Muscle of arm (tissue), 12 donors: ENCODE results near the gene DLG2. TPM values are rescaled to one million over a fixed set of nuclear protein-coding genes. Genes with fewer than 3 reads are reported as not detected.

Experiments
- DNase-seq: peaks from one replicate; pipeline ENCODE4 v3.0.0-alpha.2; 2013
- polyA plus RNA-seq, 12 donors: library from polyadenylated mRNA; unstranded; fragments of 120-200 nt; gene quantifications; one replicate each; pipeline ENCODE4 v1.2.1, GENCODE V29; 2013; ENCODE audit not compliant: insufficient read length in 12 of 12

DLG2 gene
- polyA plus RNA-seq, 12 donors = 8.3 to 18.2 (median 14.0) TPM; not detected in 1

- DNase-seq = no peak
Measured at GRCh38 chr11:84214557-84214956, 1412.6 kb downstream of the DLG2 start.

DNA sequence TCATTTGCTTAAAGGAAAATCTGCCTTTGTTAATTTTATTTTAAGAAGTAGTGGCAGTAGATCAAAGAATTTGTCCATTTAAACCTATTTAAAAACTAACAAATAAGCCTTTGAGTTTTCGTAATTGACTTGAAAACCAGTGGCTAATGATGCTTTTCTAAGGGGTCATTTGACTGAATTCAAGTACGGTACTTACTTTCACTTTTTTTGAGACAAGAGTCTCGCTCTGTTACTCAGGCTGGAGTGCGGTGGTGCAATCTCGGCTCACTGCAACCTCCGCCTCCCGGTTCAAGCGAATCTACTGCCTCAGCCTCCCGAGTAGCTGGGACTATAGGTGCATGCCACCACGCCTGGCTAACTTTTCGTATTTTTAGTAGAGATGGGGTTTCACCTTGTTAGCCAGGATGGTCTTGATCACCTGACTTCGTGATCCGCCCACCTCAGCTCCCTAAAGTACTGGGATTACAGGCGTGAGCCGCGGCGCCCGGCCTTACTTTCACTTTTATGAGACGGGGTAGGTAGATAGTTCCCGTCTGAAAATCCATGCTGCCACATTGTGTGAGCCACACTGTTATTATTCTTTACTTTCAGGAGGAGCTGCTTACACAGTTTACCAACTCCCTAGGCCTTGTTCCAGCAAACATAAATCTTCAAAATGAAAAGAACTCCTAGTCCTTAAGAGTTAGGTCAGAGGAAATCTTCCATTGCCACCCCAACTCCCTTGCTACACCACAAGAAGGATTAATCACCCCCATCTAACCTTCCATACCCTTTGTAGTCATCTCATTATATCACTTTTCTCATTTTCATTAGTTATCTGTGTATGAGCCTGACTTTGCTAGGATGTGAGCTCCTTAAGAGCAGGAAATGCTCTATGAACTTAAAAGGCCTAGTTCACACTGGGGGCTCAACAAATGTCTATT is 1414.4 kb downstream of the DLG2 start:
- DNase-seq = no peak

- no peak for DNase-seq
Measured at GRCh38 chr11:84211896-84212295, 1415.2 kb downstream of the DLG2 start.

- no peak for DNase-seq
Measured at GRCh38 chr11:84194696-84195095, 1432.4 kb downstream of the DLG2 start.

DNA sequence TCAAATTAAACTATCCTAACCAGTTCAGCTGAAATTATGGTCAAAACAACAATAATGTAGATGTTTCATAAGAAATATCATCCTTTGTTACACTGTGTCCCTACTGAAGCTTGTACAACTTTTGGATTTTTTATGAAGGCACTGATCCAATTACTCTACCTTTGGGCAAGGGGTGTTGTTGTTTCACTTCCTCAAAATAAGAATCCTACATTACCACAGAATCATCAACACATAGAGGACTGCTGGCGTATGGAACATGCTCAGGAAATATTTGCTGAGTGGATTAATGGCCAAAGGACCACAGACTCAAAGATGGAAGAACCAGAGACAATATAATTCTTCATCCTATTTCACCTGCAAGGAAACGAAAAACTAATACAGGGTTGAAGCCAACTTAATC is 1433.4 kb downstream of the DLG2 start:
- DNase-seq = no peak

GRCh38 chr11:84188521-84188920 is 1438.6 kb downstream of the DLG2 start:
- DNase-seq = peak; percentile 19

DNA sequence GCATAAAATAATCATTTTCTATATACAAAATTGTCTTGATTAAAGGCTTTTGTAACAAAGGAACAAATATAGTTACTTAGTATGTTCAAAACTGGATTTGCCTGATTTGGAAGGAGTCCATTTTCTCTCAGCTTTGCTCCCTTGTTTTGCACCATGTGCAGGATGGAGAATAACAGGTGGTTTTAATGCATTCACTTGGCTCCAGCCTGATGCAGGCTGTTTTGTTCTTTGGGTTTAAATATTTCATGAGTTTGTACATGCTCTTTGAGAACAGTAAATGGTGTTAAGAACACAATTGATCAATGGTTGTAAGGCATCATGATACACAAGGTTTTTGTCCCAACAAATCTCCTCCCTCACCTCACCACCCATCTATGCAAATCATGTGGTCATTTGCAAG is 1454.1 kb downstream of the DLG2 start:
- no peak for DNase-seq

DNA sequence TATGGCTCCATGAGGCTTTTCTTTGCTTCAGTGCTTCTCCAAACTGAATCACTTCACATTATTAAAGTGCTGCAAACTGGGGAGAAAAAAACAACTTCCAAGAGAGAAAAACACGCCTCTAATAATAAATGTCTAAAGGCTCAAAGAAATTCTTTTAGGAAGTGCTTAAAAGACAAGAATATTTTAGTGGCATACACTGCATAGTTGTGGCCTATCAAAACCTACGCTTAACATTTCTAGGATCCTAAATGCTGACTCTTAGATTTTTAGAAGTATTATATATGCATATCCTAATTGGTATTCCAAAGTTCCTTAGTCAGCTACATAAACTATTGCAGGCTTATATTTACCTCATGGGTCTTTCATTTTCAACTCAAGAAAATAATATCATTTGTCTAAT is 1462.0 kb downstream of the DLG2 start:
- DNase-seq = no peak

DNA sequence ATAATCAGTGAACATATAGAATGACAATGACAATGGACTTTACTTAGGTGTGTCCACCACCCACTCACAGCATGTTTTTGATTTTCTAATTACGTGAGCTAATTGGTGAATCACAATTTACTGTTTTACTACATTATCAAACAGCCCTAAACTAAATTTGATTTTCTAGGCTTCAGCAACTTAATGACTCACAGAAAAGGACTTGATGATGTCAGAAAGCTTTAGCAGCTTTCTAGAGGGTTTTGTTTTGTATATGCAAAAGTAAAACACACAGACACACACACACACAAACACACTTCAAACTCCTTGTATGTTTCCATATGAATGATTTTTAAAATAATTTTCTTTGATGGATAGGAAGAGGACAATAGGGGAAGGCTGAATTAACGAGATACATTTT is 1462.4 kb downstream of the DLG2 start:
- no peak for DNase-seq

DNA sequence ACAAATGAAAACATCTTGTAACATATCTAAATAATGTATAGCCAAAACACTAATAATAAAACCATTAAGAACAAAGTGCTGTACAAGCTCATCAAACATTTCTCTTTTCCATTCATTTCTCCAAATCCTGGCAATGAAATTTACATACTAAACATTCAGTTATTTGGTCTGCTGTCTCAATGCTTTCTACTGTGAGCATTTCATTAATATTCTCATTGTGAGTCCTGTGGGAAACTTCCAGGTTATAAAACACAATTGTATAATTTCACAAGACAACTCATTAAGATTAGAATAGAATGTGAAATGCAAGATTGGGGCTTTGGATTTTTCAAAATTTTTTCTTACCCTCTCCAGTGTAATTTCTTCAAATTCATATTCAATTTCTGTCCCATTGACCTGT is 1464.0 kb downstream of the DLG2 start:
- no peak for DNase-seq

DNA sequence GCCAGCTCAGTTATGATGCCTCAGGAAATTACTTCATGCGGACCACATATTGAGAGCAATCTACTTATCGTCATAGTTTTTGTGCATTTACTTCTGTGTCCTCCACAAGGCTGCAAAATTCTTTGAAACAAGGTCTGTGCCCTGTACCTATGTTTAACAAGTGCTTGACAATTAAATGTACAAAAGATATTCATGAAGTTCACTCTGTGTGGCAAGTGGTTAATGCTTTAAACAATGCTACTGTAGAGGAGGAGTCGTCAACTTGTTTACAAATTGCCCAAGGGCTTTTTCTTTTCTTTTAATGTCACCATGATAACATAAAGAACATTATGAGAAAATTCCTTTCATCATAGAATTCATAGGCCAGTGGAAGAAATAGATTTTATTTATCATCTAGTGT is 1469.5 kb downstream of the DLG2 start:
- no peak for DNase-seq

DNA sequence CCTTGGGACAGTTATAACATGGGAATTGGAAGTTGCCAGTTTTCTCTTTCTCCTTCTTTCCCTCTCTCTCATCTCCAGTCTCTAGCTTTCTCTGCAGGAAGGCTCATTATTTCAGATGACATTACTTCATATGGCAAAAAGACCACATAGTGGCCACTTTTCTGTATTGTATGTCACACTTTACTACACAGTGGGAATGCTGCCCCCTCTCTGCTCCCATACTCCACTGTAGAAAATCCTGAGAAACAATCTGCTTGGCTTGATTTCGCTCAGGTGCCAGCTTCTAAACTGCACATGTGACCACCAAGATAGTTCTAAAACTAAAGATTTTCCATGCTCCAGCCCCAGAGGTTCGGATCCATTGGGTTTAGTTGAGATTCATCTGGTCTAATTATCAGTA is 1480.3 kb downstream of the DLG2 start:
- DNase-seq = no peak

- no peak for DNase-seq
Measured at GRCh38 chr11:84145616-84146185, 1481.4 kb downstream of the DLG2 start.

GRCh38 chr11:84144531-84144930 is 1482.6 kb downstream of the DLG2 start:
- DNase-seq = no peak

GRCh38 chr11:84142411-84142810 is 1484.7 kb downstream of the DLG2 start:
- DNase-seq = no peak

DNA sequence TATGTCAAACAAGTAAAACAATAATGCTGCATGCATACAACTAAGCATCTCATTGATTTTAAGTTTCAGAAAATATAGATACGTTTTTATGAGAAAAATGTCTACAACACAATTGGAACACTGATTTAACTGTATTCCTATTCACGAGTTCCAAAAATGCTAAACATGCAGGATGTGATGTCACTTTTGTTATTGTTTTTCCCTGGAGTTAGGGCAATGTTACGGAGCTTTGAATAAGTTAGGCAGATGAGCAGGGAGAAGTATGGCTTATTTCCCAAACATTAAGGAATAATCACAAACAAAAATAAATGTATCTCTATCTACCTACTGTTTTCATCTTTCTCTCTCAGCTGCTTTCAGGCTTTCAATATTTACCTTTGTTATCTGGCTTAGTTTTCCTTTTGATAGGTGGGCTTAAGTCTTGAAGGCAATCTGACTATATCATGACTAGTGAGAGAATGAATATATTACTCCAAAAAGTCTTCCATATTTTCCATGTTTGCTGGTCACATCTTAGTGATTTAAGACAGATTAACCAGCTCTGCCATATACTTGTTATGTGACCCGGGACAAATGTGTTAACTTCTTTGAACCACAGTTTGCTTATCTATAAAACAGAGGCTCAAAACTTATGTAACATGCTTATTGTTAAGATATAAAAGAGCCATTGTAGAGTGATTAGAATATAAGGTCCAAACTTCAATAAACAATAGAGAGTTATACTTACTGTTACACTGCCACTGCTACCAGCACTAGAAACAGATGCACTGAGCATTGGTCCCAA is 1486.6 kb downstream of the DLG2 start:
- peak; percentile 9 for DNase-seq

- no peak for DNase-seq
Measured at GRCh38 chr11:84137960-84138359, 1489.2 kb downstream of the DLG2 start.

DNA sequence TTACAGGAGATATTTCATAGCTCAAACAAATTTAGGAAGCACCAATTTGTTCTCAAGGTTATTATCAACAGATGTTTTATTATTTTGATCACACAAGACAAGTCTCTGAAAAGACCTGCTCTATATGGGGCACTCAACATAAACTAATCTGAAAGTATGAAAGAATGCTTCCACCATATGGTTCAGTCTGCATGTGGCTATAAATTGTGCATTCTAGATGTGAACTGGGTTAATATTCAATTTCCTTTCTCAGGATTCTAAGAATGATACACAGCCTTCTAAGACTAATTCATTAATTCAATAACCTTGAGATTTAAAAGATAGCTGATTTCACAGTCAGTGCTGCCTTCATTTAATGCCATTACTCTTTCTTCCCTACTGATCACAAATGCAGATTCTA is 1489.6 kb downstream of the DLG2 start:
- no peak for DNase-seq

DNA sequence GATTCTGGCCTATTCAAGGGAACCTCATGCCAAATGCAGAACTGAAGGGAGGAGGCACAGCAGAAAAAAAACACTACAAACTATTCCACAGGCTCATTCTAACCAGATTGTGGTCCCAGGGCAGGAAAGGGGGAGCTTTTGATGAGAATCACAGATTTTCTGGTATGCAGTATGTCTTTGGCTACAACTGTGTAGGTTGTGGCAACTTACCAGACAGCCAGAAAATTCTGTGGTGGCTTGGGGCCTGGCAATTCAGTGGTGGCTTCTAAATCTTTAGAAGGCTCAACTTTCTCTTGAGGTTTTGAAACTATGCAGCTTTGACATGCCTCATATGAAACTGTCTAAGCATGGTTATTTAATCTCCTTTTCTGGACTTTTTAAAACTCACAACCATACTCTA is 1490.2 kb downstream of the DLG2 start:
- DNase-seq = no peak

DNA sequence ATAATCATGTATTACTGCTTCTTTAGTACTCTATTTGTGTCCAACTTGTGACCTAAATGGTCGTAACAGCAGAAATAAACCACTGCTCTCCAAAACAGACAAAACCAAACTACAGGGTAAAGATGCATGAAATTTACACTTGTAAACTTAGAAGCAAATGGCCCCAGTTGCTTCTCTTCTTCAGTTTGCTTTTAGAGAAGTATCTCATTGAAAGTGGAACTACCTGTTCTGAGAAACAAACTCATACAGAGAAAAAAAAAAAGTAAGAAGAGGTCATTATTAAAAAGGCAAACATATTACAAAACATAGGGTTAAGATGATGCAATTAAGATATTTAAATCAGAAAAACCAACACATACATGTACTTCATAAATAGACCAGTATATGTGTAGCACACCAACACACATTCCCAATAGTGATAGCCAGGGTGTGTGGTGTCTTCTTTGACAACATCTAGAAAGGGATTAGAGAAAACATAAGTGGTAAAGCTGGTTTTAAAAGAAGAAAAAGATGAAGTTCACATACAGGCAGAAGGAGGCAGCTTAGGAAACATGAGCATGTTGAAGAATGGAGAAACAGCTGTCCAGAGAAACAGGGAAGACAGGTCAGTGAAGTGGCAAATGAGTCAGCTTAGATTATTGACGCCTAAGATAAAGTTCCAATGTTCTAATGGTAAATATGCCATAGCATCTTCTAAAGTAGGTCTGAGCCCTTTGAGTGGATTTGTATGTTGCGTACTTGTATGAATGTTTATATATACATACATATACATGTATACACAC is 1496.3 kb downstream of the DLG2 start:
- no peak for DNase-seq

DNA sequence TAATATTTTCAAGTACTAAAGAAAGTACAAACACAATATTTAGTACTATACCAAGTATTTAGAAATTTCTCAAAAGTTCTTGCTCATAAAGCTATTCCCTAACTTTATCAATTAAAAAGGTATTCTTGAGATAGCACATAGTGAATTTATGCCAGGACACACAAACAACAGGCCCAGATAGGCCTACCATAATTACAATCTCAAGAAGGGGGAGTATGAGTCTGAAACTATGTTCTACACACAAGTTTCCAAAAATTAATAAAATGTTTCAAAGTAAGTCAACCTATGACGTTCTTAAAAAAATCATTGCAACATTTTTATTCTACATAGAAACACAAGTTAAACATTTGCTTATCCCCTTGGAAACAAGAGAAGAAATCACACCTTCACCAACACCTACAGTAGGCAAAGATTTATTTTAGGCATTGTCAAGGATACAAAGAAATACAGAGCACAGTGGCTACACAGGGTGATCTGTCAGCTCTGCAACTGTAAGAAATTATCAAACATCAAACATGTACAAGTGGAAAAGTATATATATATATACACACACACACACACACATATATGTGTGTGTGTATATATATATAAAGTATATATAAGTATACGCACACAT is 1497.1 kb downstream of the DLG2 start:
- no peak for DNase-seq
